Bronchus fibroblast of lung (primary cell): ENCODE data around the gene PDCD11. TPM values are rescaled to one million over a fixed set of nuclear protein-coding genes. Genes with fewer than 3 reads are reported as not detected.

Experiments
- total RNA-seq: library from RNA; depleted of rRNA; stranded (reverse); fragments of >200 nt; gene quantifications from 2 replicates; pipeline ENCODE4 v1.2.3, GENCODE V29; 2015

The PDCD11 gene
- total RNA-seq, result 20.8 and 28.1 TPM in 2 replicates

GRCh38 chr10:103396067-103396788 is at the start of gene PDCD11, which contains the start of gene ATP5MK:
TSS of gene PDCD11 (plus strand) at chr10:103396626. CDS start at chr10:103398427, 1,801 bp downstream.
TSS of gene ATP5MK (minus strand) at chr10:103396475. CDS start at chr10:103392457, 4,018 bp downstream.

GRCh38 chr10:103350517-103351260 is 45.7 kb upstream of the PDCD11 start, which contains the start of gene PCGF6:
TSS of gene PCGF6 (minus strand) at chr10:103351140. CDS start at chr10:103351066, 74 bp downstream.

GRCh38 chr10:103367782-103368518 is 28.5 kb upstream of the PDCD11 start, which contains the start of gene TAF5:
TSS of gene TAF5 (plus strand) at chr10:103367976. CDS start at chr10:103367990, 14 bp downstream.

GRCh38 chr10:103451831-103452505 is 55.5 kb downstream of the PDCD11 start, which contains the start of gene CALHM2:
TSS of gene CALHM2 (minus strand) at chr10:103452370. CDS start at chr10:103449941, 2,429 bp downstream.

GRCh38 chr10:103458720-103459119 is 62.3 kb downstream of the PDCD11 start, which contains the start of gene CALHM1:
TSS of gene CALHM1 (minus strand) at chr10:103458900. CDS start at chr10:103458751, 149 bp downstream.

GRCh38 chr10:103479135-103479534 is 82.7 kb downstream of the PDCD11 start, which contains the start of gene CALHM3:
TSS of gene CALHM3 (minus strand) at chr10:103479240. CDS start at chr10:103479032, 208 bp downstream.

GRCh38 chr10:103493362-103493915 is 97.0 kb downstream of the PDCD11 start, which contains the start of gene NEURL1:
TSS of gene NEURL1 (plus strand) at chr10:103493705. CDS start at chr10:103494388, 683 bp downstream.

Other genes starting within 250 kb of the PDCD11 start
- gene NT5C2, start 203.4 kb upstream of the PDCD11 start, total RNA-seq, result 27.1 and 29.6 TPM in 2 replicates
- gene RPEL1, start 150.7 kb upstream of the PDCD11 start, total RNA-seq, result under 0.01 TPM in 1 of 2 replicates, not detected in the other
- gene INA, start 119.5 kb upstream of the PDCD11 start, total RNA-seq, result 0.59 and 0.67 TPM in 2 replicates
- 7.6 and 10.9 TPM in 2 replicates for gene PCGF6, start 45.5 kb upstream of the PDCD11 start, total RNA-seq
- gene TAF5, start 28.6 kb upstream of the PDCD11 start, total RNA-seq, result 4.2 and 5.5 TPM in 2 replicates
- 331 and 341 TPM in 2 replicates for gene ATP5MK, start 151 bp upstream of the PDCD11 start, total RNA-seq
- gene CALHM2, start 55.7 kb downstream of the PDCD11 start, total RNA-seq, result 14.3 and 19.0 TPM in 2 replicates
- not detected in 2 replicates for gene CALHM1, start 62.3 kb downstream of the PDCD11 start, total RNA-seq
- not detected in 2 replicates for gene CALHM3, start 82.6 kb downstream of the PDCD11 start, total RNA-seq
- 0.15 and 0.17 TPM in 2 replicates for gene NEURL1, start 97.1 kb downstream of the PDCD11 start, total RNA-seq